ENCODE measurements around the gene LYSMD2. TPM values are rescaled to one million over a fixed set of nuclear protein-coding genes. Genes with fewer than 3 reads are reported as not detected.

The LYSMD2 gene
- total RNA-seq, 6 experiments from 2014 or later: 10.0 to 16.5 (median 12.7) TPM

DNA sequence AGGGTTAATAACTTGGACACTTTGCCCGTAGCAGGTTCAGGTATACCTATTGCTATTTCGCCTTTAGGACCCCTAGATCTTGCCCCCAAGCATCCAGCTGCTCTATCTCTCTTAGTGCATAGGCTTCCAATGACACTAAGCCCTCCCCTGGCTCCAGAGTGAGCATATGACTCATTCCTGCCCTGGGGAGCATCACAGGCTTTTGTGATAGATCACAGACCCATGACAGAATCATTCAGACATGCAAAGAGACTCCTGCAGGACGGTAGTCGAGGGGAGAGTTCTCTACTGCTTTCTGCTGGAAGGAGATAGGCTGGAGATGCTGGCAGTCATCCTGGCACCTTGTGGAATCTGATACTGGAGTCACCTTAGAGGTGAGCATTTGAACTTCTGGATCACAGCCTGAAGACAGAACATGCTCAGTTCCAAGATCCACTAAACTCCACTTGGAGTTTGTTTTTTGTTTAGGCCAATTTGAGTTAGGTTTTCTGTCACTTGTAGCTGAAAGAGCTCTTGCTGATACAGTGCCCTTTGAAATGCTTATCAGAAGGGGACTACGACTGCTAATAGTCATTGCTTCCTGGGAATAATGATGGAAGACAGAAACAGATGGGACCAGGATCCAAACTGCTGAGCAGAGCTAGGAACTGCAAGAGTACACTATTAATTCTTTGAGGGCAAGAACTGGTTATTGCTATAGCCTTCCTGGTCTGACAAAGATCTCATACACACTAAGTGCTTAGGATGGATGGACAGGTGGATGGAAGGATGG lies 11.0 kb downstream of the LYSMD2 start:
- TF ChIP-seq, protein P1, sequence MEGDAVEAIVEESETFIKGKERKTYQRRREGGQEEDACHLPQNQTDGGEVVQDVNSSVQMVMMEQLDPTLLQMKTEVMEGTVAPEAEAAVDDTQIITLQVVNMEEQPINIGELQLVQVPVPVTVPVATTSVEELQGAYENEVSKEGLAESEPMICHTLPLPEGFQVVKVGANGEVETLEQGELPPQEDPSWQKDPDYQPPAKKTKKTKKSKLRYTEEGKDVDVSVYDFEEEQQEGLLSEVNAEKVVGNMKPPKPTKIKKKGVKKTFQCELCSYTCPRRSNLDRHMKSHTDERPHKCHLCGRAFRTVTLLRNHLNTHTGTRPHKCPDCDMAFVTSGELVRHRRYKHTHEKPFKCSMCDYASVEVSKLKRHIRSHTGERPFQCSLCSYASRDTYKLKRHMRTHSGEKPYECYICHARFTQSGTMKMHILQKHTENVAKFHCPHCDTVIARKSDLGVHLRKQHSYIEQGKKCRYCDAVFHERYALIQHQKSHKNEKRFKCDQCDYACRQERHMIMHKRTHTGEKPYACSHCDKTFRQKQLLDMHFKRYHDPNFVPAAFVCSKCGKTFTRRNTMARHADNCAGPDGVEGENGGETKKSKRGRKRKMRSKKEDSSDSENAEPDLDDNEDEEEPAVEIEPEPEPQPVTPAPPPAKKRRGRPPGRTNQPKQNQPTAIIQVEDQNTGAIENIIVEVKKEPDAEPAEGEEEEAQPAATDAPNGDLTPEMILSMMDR (IDR thresholded peaks at IDR 0.05): no peak
- H3K36me3 Mint-ChIP-seq (ENCODE audit: low read depth): peaks cover 1% of the 10 kb centered on the region
- peak; percentile 91 for DNase-seq
- no peaks in the 10 kb centered on the region for H3K27me3 Mint-ChIP-seq (ENCODE audit: insufficient read depth)
- H3K9me3 Mint-ChIP-seq: no peaks in the 10 kb centered on the region
- H3K4me1 Mint-ChIP-seq (ENCODE audit: low read depth): peaks cover 63% of the 10 kb centered on the region
- H3K4me3 Mint-ChIP-seq: peak overlapping the region; percentile 68
- peak overlapping the region; percentile 90 for H3K27ac Mint-ChIP-seq

DNA sequence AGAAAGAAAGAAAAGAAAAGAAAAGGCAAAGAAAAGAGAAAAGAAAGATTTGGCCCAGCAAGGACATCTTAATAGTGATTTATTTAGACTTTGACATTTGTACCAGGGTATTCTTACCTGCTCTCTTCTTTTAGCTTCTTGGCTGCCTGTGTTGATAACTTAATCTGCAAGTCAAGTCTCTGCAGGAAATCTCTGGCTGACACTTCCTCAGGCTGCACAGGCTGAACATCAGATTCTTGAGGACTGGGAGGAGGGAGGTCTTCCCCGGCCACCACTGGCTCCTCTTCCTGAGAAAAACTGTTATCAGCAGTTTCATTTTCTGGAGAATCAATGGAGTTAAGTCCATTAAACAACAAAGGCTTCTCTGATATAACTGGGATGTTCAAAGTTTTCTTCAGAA lies 12.8 kb downstream of the LYSMD2 start:
- Mint-ChIP-seq H3K4me3 (no peak overlapping the region), H3K9me3 (no peaks in the 10 kb centered on the region), H3K36me3 (ENCODE audit: low read depth) (peaks cover 12% of the 10 kb centered on the region), H3K27ac (no peak overlapping the region; the same call in 1 of the 2 replicates), H3K27me3 (ENCODE audit: insufficient read depth) (no peaks in the 10 kb centered on the region), H3K4me1 (ENCODE audit: low read depth) (peaks cover 58% of the 10 kb centered on the region)
- no peak for DNase-seq
- TF ChIP-seq, protein P1 (IDR thresholded peaks at IDR 0.05): no peak

DNA sequence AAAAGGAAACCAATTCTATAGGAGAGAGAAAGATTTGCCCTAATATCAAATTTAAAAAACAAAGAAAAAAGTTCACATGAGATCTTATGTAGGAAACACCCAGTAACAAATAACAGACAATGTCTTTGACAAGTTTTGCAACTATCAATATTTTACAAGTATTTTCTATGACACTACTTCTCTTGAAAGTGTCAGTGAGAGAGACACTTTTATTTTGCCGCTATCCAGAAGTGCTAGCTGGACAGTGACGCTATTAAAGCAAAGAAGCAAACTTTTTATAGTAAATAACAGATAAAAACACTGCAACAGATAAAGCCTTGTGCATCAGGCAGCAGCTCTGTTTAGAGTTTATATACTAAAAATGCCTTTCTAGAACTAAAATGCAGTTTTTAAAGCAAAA lies 13.3 kb downstream of the LYSMD2 start:
- Mint-ChIP-seq H3K27ac (no peak overlapping the region), H3K4me1 (ENCODE audit: low read depth) (peaks cover 58% of the 10 kb centered on the region), H3K9me3 (no peaks in the 10 kb centered on the region), H3K36me3 (ENCODE audit: low read depth) (peaks cover 12% of the 10 kb centered on the region), H3K27me3 (ENCODE audit: insufficient read depth) (no peaks in the 10 kb centered on the region), H3K4me3 (no peak overlapping the region)
- DNase-seq: no peak
- TF ChIP-seq, protein P1 (IDR thresholded peaks at IDR 0.05): no peak

DNA sequence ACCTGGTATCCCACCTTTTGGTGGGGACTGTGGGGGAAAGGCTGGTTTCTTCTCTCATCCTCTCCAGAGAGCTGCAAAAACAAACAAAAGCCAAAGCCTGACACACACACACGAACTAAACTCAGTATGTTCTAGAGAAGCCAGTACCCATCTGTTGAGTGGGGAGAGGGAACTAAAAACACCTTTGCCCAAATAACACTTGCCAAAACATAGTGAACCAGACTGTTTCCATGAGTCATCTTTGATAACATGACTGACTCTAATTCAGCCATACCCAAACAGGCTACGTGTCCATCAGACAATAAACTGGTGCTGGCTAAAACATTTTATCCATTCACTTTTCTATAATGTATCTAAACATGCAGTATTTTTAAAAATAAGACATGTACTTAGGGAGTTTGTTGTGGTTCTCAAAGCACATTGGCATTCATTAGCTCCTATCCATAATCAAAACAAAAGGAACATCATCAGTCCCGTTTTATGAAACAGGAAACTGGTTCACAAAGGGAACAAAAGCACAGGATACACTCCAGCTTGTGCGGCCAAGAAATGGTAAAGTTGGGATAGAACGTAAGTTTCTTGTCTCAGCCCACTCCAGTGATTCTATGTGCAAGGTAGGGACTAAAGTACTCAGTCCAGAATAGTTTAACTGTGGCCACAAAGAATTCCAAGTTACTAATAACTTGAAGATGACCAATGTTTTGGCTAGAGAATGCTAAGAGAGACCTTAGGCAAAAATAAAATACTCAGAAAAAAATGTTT lies 16.1 kb downstream of the LYSMD2 start:
- Mint-ChIP-seq H3K4me3 (no peak overlapping the region), H3K36me3 (ENCODE audit: low read depth) (peaks cover 12% of the 10 kb centered on the region), H3K4me1 (ENCODE audit: low read depth) (peaks cover 35% of the 10 kb centered on the region), H3K9me3 (no peaks in the 10 kb centered on the region), H3K27me3 (ENCODE audit: insufficient read depth) (no peaks in the 10 kb centered on the region), H3K27ac (no peak overlapping the region)
- TF ChIP-seq, protein P1 (IDR thresholded peaks at IDR 0.05): no peak
- no peak for DNase-seq

DNA sequence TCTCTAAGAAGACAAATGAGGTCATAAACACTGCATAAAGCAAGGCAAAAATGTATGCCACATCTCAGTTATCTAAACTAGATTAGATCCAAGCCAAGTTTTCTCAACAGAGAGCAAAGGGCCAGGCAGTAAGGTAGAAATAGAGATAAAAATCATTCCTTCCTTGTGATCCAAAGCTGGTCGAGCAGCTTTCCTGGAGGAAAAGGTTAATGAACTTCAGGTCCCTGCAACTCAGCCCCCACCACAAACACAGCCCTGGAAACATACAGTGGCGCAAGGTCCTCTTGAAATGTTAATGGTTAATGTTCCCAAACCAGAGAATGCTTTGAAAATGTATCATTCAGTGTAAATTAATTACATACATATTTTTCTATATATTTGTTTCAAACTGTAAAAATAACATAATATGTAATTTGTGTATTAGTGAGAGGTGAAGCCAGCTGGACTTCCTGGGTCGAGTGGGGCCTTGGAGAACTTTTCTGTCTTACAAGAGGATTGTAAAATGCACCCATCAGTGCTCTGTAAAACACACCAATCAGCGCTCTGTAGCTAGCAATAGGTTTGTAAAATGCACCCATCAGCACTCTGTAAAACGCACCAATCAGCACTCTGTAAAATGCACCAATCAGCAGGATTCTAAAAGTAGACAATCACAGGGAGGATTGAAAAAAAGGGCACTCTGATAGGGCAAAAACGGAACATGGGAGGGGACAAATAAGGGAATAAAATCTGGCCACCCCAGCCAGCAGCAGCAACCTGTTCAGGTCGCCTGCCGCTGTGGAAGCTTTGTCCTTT lies 17.1 kb downstream of the LYSMD2 start:
- Mint-ChIP-seq H3K4me1 (ENCODE audit: low read depth) (peaks cover 25% of the 10 kb centered on the region), H3K4me3 (no peak overlapping the region), H3K27ac (no peak overlapping the region), H3K36me3 (ENCODE audit: low read depth) (peaks cover 12% of the 10 kb centered on the region), H3K27me3 (ENCODE audit: insufficient read depth) (no peaks in the 10 kb centered on the region), H3K9me3 (no peaks in the 10 kb centered on the region)
- TF ChIP-seq, protein P1 (IDR thresholded peaks at IDR 0.05): no peak
- DNase-seq: no peak
